ENCODE results near the gene ASB10. TPM values are rescaled to one million over a fixed set of nuclear protein-coding genes. Genes with fewer than 3 reads are reported as not detected.

ASB10 gene
- total RNA-seq, 1 donor from 2014 or later, result not detected

DNA sequence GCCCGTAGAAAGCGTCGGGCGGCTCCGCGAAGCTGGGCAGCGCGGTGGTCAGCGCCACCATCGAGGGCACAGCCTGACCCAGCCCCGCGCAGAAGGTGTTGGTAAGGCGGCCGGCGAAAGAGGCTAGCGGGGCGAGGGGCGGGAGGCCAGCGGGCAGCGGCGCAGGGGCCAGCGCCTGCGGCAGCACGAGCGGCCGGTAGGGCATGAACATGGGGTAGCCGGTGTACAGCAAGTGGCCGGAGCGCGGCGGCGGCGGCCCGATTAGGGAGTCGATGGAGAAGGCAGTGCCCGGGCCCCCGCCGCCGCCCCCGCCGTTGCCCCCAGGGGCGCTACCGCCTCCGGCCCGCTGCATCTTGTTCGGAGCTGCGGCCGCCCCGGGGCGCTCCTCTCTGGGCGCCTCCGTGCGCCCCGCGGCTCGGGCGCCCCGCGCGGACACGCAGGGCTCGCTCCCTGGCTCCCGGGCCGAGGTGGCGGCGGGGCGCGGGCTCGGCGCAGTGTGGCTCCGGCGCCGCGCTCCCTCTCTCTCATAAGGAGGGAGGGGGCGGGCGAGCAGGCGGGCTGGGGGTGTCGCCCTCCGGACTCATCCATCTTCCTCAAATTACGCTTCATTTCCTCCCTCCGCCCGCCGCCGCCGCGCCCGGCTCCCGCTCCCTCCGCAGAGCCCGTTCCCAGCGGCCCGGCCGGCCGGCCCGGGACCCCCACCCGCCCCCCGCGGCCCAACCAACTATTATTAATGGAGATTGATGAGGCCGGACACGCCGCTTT is 19.7 kb downstream of the ASB10 start, which contains the start of gene GBX1:
TSS of gene GBX1 (minus strand) at position 498 of the 765 bp plus-strand sequence. CDS start at position 352, 146 bp downstream.
- no peak for DNase-seq (ENCODE audit: low read depth, low spot score)

DNA sequence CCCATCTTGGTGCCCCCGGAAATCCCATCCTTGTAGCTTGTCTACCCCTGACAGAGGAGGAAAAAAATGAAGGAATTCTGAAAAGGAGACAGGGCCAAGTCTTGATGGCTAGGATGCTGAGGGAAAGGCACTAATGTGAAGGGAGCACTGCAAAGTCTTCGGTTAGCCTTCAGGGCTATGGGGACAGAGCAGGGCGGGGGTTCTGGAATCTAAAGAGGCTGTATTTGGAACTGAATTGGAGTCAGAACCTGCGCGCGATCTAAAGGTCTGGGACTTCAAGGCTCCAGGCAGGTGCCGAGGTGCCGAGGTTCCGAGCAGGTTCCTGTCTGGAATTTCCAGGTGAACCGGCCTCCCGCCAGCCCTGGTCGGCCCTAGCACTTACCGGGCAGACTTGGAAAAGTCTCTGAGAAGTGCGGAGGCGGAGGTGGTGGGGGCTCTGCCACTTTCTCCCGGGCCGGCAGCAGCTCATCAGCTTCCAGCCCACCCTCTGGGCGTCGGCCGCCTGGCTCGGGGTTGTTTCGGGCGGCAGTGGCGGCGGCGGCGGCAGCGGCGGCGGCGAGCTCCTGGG is 20.3 kb downstream of the ASB10 start:
- DNase-seq (ENCODE audit: low read depth, low spot score), result no peak

DNA sequence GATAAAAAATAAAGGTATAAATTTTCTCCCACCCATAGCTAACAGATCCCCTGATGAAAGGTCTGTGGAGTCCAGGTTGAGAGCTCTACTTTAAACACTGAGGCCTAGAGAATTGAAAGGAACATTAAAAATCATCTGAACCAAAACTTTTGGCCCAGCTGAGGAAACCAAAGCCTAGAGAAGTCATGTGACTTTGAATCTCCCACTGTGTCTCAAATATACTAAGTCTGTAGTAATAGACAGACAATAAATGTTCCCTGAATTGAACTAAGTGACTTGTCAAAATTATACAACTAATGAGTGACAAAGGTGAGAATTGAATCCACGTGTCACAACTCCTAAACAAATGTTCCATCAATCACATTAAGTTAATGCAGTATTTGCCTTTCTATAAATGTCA is 25.3 kb downstream of the ASB10 start:
- DNase-seq (ENCODE audit: low read depth, low spot score), result no peak

DNA sequence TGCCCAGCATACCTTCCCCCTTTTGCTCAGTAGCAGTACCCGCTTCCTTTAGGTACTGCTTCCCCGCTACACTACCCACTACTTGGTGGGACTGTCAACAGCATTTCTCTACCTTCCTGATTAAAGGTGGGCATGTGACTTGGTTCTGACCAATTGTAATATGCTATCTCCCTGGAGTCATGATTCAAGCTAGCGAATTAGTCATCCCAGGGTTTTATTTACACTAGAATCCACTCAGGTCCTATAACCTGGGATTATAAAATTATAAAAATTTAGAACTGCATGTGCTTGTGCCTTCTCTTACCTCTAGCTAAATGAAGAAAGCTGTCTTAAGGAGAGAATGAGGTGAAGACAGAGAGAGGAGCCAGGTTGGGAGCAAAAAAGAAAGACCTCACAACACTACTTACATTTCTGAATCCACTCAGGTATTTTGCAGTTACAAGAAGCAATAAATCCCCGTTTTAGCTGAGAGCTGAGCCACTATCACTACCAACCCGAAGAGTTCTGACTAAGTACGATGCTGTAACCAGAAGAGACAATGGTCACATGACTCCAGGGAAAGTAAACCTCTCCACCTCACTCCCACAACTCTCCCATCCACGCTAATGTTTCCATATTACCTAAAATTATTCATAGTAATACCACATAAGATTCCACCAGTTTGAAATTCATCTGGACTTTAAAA is 29.3 kb downstream of the ASB10 start:
- no peak for DNase-seq (ENCODE audit: low read depth, low spot score)

DNA sequence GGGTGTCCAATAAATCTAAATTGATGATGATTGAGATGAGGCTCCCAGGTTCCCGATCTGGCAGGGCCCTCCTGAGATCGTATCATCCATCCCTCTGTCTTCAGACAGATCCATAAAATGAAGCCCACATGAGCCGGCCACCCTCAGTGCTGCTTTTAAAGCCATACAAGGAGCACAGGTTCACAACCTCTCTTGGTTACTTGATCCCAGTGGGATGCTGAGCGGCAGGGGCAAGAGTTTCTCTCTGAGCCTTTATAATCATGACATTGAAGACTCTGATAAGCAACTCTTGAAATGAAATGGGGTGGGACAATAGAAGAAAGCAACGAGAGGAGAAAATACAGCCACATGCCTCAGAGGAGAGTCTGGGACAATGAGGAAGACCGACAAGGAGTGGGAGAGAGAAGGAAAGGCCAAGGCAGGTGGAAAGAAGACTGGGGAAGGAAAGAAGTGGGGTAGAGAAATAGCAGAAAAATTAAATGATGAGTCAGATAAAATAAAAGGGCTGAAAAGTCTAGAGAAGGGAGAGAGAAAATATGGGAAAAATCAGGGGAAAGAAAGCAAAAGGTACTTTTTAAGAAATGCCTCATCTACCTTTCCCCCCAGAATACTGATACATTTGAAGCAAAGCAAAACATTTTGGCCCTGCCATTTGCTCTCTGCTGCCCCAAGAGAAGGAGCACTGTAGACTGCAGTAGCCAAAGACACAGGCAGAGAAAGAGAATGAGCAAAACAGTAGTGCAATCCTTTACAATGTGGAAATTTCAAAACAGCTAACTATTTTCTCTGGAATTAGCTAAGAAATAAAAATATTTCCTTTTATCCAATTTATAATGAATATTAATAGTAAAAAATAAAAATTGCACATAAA is 34.2 kb downstream of the ASB10 start:
- no peak for DNase-seq (ENCODE audit: low read depth, low spot score)

DNA sequence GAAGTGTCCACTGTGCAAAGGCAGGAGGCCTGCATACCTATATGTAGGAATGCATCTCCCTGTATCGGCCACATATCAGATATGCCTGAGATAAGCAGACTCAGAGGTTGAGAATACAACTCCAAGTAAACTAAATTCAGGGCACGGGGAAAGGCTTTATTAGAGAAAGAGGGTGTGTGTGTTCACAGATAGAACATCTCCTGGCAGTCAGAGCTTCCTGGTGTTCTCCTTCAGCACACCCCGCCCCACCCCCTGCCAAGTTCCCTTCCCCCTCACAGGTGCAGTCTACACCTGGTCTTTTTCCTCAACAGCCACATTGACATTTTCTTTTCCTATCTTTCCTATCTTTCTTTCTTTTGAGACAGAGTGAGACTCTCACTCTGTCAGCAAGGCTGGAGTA is 36.7 kb downstream of the ASB10 start:
- DNase-seq (ENCODE audit: low read depth, low spot score), result no peak

DNA sequence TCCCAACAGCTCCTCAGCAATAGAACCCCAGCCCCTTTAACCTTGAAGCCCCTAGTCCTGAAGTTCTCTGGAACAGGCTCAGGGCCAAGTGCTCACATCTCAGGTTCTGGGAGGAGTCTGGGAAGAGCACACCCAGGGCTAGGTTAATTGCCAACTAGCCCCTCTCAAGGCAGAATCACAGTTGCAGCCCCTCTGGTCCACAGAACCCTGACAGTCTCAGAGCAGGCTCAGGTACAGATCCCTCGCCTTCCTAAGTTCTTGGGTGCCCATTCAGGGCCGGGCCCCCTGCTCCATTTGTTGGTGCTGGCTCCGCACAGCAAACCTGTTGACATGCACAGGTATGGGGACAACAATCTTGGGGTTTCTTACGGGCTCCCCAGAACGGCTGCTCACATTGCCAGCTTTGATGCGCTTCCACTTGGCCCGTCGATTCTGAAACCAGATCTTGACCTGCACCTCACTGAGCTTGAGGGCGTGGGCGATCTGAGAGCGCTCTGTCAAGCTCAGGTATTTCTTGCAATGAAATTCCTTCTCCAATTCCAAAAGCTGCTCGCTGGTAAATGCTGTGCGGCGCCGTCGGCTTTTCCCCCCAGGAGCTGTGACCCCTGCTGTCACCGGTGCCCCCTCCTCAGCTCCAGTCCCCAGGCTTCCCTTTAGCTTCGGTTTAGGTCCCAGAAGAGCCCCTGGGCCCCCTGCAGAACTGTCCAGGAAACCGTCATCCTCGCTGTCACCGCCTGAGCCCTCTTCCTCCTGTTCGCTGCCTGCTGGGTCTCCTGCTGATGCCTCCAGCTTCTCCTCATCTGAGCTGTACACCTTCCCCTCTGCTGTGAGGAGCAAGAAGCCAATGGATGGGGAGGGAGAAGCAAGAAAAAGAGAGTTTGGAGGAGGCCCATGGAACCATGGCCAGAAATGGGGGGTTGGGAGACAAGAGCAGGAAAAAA is 38.5 kb downstream of the ASB10 start:
- DNase-seq (ENCODE audit: low read depth, low spot score), result no peak

DNA sequence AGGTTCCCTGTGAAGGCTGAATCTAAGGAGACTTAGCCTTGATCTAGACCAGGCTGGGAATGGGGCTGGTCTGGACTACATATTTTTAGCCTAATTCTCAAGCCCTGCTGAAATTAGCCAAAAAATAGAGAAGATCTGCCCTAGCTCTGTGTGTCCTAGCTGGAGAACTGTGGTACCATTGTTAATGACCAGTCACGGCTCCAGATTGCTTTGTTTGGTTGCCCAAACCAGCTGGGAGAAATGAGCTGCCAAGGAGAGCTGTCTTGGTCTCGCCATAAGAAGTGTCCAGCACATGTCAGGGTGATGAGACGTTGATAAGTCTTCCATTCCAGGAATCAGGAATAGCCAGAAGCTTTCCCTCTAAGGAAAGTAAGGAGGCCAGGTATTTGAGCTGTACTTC is 40.3 kb downstream of the ASB10 start:
- no peak for DNase-seq (ENCODE audit: low read depth, low spot score)

DNA sequence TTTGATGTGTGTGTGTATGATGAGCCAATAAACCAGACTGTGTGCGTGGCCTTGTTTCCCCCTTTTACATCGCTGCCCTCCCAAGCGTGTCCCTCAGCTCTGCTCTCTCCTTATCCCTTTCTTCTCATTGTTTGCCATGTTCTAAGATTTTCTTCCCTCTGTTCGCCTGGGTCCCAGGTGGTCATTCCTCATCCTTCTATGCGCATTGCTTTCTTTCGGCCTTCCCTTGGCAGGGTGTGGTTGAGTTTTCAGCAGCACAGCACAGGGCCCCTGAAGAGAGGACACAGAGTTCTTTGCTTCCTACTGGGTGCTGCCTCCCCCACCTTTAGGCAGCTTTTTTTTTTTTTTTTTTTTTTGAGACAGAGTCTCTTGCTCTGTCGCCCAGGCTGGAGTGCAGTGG is 42.7 kb downstream of the ASB10 start:
- DNase-seq (ENCODE audit: low read depth, low spot score), result no peak

DNA sequence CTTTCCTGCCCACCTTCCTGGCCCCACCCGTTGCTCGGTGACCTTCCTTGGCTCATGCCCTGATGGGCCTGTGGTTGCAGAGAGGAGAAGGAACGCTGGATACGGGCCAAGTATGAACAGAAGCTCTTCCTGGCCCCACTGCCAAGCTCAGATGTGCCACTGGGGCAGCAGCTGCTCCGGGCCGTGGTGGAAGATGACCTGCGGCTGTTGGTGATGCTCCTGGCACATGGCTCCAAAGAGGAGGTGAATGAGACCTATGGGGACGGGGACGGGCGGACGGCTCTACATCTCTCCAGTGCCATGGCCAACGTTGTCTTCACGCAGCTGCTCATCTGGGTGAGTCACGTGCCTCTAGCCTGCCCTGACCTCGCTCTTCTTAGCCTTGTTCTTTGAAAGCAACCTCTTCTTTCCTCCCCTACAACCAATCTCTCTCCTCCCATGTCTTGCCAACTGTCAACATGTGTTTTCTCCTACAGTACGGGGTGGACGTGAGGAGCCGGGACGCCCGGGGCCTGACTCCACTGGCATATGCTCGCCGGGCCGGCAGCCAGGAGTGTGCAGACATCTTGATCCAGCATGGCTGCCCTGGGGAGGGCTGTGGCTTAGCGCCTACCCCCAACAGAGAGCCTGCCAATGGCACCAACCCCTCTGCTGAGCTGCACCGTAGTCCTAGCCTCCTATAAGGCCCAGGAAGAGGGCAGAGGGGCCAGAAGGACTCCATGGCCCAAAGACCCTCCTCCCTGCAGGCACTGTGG is 43.6 kb downstream of the ASB10 start:
- DNase-seq (ENCODE audit: low read depth, low spot score), result no peak

DNA sequence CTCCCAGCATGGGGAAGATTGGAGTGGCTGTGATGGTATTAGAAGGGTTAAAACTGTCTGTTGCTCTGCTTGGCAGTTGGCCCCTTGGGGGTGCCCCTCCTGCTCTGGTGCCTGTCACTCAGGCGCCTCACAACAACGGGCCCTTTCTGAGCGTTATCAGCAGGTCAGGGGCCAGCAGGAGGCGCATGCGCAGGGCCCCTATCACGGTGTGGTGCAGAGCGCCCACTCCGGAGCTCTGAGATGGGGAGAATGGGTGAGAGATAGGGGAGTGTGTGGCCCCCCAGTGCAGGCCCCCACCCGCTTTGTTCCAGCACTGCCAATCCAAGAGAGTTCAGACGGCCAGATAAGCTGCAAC is 44.4 kb downstream of the ASB10 start:
- DNase-seq (ENCODE audit: low read depth, low spot score), result no peak

DNA sequence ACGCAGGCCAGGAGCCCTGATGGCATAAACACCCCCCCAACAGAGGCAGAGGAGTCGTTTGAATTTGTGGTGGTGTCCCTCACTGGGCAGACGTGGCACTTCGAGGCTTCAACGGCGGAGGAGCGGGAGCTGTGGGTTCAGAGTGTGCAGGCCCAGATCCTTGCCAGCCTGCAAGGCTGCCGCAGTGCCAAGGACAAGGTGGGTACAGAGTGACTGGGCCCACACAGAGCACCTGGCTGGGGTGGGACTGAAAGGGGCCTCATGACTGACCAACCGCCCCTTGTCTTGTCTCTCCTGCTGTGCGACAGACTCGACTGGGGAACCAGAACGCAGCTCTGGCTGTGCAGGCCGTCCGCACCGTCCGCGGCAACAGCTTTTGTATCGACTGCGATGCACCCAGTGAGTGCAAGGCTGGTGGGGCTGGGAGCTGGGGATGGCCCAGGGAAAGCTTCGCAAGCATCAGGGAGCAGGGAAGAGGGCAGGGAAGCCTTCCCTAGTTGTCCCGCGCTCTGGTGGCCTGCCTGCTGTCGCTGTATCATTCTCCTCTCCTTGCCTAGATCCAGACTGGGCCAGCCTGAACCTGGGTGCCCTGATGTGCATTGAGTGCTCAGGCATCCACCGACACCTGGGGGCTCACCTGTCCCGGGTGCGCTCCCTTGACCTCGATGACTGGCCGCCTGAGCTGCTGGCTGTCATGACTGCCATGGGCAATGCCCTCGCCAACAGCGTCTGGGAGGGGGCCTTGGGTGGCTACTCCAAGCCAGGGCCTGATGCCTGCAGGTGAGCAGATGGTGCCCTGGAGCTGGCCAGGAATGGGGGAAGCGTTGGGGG is 45.0 kb downstream of the ASB10 start:
- no peak for DNase-seq (ENCODE audit: low read depth, low spot score)

DNA sequence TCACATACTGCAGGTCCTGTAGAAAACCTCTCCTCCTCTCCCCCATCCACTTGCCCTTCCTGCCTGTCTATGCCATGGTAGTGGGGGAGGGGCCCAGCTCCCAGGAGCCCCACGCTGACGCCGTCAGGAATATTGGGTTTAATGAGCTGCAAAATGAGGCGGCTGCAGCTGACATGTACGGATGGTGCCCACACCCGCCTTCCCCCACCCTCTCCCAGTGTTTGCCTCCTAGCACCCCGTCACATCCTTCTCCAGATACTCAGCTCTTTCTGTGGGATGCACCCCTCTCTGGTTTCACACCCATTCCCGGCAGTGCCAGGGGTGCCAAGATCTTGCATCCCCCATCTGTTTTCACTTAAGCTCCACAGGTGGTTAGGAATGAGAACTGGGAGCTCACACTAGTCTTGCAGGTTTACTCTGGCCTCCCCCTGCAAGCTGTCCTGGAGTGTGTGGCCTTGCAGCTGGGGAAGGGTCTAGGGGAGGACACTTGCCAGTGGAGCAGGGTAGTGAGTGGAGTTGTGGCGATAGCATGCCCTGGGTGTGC is 45.7 kb downstream of the ASB10 start:
- DNase-seq (ENCODE audit: low read depth, low spot score), result no peak

DNA sequence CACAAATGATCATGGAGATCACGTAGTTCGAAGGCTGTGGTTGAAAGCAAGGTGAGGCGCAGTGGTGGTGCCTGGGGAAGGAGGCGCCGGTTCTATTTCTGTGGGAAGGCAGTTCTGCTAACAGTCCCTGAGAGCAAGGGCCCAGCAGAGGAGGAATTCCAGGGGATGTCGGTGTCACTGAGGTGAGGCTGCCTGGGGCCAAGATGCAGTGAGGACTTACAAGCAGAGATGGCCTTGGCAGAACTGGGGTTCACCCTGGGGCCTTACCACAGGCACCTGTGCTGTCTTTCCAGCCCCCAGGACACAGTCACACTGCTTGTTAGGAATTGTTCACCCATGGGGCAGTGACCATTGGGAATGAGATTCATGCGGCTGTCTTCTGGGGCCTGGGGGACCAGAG is 46.2 kb downstream of the ASB10 start:
- no peak for DNase-seq (ENCODE audit: low read depth, low spot score)

DNA sequence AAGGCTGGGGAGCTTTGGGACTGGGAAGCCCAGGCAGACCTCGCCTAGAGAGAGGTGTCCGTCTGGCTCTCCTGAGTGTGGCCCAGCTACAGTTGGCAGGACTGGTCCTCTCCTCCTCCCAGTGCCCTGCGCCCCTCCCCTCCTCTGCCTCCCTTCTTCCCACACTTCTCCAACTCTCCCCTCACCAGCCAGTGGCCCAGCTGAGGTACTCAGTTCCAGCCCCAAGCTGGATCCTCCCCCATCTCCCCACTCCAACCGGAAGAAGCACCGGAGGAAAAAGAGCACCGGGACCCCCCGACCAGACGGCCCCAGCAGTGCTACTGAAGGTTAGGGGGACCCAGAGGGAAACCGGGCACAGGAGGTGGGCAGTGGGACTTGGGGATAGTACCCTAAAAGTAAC is 47.3 kb downstream of the ASB10 start:
- DNase-seq (ENCODE audit: low read depth, low spot score), result no peak

DNA sequence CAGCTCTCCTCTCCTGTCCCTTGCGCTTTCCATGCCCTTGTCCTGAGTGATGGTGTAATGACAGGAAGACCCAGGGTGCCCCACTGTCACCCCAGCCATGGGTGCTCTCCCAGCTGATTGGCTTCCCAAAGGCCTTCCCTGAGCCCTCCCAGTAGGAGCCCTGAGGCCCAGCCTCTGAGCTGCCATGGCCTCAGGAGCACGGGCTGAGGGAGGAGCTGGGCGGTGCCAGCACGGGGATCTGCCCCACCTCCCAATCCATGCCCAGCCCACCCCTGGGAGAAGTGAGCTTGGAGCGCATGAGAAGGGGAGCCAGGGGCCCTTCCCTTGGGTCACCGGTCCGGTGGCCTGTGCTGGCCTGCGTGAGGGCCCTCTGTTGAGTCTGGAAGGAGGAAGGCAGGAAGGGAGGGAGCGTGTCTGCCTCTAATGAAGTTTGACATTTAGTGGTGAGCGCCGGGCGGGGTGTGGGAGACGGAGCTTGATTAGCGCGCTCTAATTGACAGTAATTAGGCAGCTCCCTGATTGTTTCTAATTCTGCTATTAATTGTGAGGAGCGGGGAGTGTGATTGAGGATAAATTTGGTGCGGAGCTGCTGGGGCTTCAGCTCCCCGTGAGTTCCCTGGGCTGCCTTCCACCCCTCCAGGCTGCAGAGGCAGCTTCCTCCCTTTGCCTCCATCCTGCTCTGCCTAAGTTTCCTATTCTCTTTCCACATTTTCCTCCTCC is 47.8 kb downstream of the ASB10 start:
- DNase-seq (ENCODE audit: low read depth, low spot score), result no peak

DNA sequence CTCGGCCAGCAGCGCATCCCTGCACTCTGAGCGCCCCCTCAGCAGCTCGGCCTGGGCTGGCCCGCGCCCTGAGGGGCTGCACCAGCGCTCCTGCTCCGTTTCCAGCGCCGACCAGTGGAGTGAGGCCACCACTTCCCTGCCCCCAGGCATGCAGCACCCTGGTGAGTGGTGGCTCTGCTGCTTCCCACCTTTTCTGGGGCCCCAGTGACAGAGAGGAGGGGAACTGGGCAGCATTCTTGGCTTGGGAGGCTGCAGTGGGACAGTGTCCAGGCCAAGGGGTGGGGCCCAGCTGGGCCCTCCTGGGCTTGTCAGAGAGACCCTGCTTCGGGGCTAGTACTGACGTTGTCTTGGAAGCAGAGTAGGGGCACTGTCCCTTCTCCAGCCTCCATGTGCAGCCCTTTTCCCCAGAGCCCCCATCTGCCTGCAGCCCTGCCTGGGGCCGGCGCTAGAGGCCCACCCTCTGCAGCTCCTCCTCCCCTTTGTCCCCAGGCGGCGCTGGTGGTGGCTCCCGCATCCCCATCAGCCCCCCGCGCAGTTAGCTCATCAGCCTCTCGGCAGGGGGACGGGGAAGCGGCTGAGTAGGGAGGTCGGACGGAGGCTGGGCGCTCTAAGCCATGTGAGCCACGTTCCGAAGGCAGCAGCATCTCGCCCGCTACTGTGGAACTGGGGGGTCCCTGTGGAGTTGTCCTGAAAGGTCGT is 48.7 kb downstream of the ASB10 start:
- no peak for DNase-seq (ENCODE audit: low read depth, low spot score)

DNA sequence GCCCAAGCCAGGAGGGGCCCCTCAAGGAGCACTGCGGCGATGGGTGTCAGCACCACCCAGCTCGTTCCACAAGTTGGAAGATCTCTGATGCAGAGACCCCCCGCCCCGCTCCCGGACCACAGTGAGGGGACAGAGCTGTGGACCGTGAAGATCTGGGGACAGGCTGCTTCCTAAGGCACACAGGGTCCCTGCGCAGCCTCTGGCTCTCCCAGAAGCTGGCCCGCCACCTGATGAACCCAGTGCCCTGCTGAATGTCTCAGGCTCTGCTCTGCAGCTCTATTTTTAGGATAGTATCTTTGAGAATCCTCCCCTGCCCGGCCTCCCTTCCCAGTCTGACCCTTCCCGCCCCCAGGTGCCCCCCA is 49.3 kb downstream of the ASB10 start:
- DNase-seq (ENCODE audit: low read depth, low spot score), result no peak

Data from pulmonary artery endothelial cell (primary cell).